ENCODE results near the gene FBN1. TPM values are rescaled to one million over a fixed set of nuclear protein-coding genes. Genes with fewer than 3 reads are reported as not detected.

FBN1 gene
- total and polyA plus RNA-seq, 10 of the 15 experiments (the other 5 are each of a cell fraction or from before 2014, with no cell fraction given): 2.2 to 15.3 (median 7.0) TPM

DNA sequence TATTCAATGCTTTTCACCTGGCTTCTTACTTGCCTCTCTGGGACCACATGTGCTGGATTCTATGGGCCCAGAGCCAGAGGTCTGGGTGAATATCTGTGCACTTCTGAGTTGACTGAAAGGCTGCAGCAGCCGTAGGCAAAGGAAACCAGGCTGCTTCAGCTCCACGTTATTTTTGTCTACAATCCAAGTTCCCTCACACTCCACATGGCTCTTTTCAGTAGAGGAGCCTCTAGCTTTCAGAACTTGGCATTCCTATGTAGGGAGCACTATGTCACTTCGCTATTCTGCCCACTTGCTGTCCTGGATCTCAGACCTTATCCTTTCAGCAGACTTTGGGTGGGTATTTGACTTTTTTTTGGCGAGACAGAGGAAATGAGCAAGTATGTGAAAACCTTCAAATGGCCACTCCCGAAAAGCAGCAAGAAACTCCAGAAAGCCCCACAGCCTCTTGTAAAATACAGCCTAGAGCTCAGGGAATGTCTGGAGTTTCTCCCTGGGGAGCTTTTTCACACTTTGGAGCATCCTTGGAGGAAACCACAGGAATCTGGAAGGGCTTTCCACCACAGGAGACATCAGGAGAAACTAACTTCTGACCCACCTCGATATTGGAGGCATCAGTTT lies 233.4 kb downstream of the FBN1 start:
- SMC1A ChIA-PET (ENCODE audit: uncharacterized antibody, unreplicated experiment): interaction anchor here (1.0 to 2.0 kb wide), 3 partner anchors 9 to 245 kb away, joined by 3 to 5 read pairs (median 5); no protein-coding TSS in a partner anchor
- FAIRE-seq (no peak), ATAC-seq (no peak), DNase-seq (ENCODE audit: low read depth, low spot score) (no peak)
- in situ Hi-C loops (cut with MboI) (no loop called here), intact Hi-C loops (cut with micrococcal nuclease; ENCODE audit: unreplicated experiment) (no loop called here)
- Histone ChIP-seq H3K4me2 (ENCODE audit: control insufficient read depth, insufficient read depth) (no peak overlapping the region), H3K9ac (ENCODE audit: control insufficient read depth, insufficient read depth, low read length) (no peak overlapping the region), H3K9me3 (replicated peaks; ENCODE audit: control insufficient read depth, insufficient read depth, low read length) (no peaks in the 10 kb centered on the region), H3K36me3 (ENCODE audit: control insufficient read depth in 2 of 2, insufficient read depth in 2 of 2, low read length in 1 of 2) (no peaks in the 10 kb centered on the region; a peak in 1 of 4 replicates), H4K20me1 (ENCODE audit: control insufficient read depth, insufficient read depth) (no peaks in the 10 kb centered on the region), H3K79me2 (ENCODE audit: control insufficient read depth, insufficient read depth, low read length) (no peaks in the 10 kb centered on the region), H3K4me3 (no peak overlapping the region), H3K27ac (ENCODE audit: control insufficient read depth, insufficient read depth) (no peak overlapping the region), H2AFZ (ENCODE audit: control insufficient read depth, low read depth, low read length) (no peak overlapping the region), H3K4me1 (ENCODE audit: control insufficient read depth, insufficient read depth, low read length) (peaks cover 6% of the 10 kb centered on the region), H3K27me3 (replicated peaks in 1 of 2; ENCODE audit: control insufficient read depth in 2 of 2, insufficient read depth in 2 of 2, low read length in 1 of 2) (no peaks in the 10 kb centered on the region)
- no TSS peak for BruUV-seq (replicated peaks)
- WGBS (ENCODE audit: insufficient coverage, insufficient replicate concordance, low lambda C conversion rate, missing lambda C conversion rate): 79% methylated on average over 6 of the region's 6 CpGs
- POLR2A ChIA-PET: no interaction called here
- CTCF ChIA-PET: interaction anchor here (1.6 kb wide), 1 partner anchor 75 kb away, joined by 3 read pairs; no protein-coding TSS in a partner anchor
- RAD21 ChIA-PET (ENCODE audit: unreplicated experiment): interaction anchor here (1.1 to 1.2 kb wide), 2 partner anchors 9 to 54 kb away, joined by 3 read pairs; no protein-coding TSS in a partner anchor
- TF ChIP-seq NR2C2 (IDR thresholded peaks at IDR 0.05; ENCODE audit: borderline replicate concordance, control insufficient read depth, insufficient read length, low read depth) (no peak), DPF2 (IDR thresholded peaks at IDR 0.05) (no peak), POLR2AphosphoS5 (IDR thresholded peaks at IDR 0.05; ENCODE audit: low read length) (no peak), POLR2AphosphoS2 (IDR thresholded peaks at IDR 0.05; ENCODE audit: low read depth, low read length) (no peak), MXI1 (IDR thresholded peaks at IDR 0.05; ENCODE audit: low read depth, low read length) (no peak), SP1 (IDR thresholded peaks at IDR 0.05; ENCODE audit: low read depth, low read length) (no peak), PAX5 (IDR thresholded peaks at IDR 0.05; ENCODE audit: borderline replicate concordance, low read depth, low read length) (no peak), BRCA1 (IDR thresholded peaks at IDR 0.05; ENCODE audit: low read depth, low read length) (no peak), FOS (IDR thresholded peaks at IDR 0.05; ENCODE audit: borderline replicate concordance, extremely low read depth, insufficient read length) (no peak), ZSCAN29 (IDR thresholded peaks at IDR 0.05) (no peak), EED (IDR thresholded peaks at IDR 0.05; ENCODE audit: low read depth) (no peak), WRNIP1 (IDR thresholded peaks at IDR 0.05; ENCODE audit: borderline replicate concordance, low read depth, low read length) (no peak)
- TF ChIP-seq, protein P1, sequence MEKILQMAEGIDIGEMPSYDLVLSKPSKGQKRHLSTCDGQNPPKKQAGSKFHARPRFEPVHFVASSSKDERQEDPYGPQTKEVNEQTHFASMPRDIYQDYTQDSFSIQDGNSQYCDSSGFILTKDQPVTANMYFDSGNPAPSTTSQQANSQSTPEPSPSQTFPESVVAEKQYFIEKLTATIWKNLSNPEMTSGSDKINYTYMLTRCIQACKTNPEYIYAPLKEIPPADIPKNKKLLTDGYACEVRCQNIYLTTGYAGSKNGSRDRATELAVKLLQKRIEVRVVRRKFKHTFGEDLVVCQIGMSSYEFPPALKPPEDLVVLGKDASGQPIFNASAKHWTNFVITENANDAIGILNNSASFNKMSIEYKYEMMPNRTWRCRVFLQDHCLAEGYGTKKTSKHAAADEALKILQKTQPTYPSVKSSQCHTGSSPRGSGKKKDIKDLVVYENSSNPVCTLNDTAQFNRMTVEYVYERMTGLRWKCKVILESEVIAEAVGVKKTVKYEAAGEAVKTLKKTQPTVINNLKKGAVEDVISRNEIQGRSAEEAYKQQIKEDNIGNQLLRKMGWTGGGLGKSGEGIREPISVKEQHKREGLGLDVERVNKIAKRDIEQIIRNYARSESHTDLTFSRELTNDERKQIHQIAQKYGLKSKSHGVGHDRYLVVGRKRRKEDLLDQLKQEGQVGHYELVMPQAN (conservative IDR thresholded peaks at IDR 0.05): no peak
- TF ChIP-seq, protein P2, sequence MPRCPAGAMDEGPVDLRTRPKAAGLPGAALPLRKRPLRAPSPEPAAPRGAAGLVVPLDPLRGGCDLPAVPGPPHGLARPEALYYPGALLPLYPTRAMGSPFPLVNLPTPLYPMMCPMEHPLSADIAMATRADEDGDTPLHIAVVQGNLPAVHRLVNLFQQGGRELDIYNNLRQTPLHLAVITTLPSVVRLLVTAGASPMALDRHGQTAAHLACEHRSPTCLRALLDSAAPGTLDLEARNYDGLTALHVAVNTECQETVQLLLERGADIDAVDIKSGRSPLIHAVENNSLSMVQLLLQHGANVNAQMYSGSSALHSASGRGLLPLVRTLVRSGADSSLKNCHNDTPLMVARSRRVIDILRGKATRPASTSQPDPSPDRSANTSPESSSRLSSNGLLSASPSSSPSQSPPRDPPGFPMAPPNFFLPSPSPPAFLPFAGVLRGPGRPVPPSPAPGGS (IDR thresholded peaks at IDR 0.05; ENCODE audit: borderline replicate concordance, insufficient read depth, low read depth, low read length, poor library complexity, severe bottlenecking): no peak
- TF ChIP-seq, protein P3, sequence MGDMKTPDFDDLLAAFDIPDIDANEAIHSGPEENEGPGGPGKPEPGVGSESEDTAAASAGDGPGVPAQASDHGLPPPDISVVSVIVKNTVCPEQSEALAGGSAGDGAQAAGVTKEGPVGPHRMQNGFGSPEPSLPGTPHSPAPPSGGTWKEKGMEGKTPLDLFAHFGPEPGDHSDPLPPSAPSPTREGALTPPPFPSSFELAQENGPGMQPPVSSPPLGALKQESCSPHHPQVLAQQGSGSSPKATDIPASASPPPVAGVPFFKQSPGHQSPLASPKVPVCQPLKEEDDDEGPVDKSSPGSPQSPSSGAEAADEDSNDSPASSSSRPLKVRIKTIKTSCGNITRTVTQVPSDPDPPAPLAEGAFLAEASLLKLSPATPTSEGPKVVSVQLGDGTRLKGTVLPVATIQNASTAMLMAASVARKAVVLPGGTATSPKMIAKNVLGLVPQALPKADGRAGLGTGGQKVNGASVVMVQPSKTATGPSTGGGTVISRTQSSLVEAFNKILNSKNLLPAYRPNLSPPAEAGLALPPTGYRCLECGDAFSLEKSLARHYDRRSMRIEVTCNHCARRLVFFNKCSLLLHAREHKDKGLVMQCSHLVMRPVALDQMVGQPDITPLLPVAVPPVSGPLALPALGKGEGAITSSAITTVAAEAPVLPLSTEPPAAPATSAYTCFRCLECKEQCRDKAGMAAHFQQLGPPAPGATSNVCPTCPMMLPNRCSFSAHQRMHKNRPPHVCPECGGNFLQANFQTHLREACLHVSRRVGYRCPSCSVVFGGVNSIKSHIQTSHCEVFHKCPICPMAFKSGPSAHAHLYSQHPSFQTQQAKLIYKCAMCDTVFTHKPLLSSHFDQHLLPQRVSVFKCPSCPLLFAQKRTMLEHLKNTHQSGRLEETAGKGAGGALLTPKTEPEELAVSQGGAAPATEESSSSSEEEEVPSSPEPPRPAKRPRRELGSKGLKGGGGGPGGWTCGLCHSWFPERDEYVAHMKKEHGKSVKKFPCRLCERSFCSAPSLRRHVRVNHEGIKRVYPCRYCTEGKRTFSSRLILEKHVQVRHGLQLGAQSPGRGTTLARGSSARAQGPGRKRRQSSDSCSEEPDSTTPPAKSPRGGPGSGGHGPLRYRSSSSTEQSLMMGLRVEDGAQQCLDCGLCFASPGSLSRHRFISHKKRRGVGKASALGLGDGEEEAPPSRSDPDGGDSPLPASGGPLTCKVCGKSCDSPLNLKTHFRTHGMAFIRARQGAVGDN (IDR thresholded peaks at IDR 0.05): no peak
